Fibroblast of lung (primary cell): ENCODE data around the gene ICA1. TPM values are rescaled to one million over a fixed set of nuclear protein-coding genes. Genes with fewer than 3 reads are reported as not detected.

ENCODE experiments used
- DNase-seq, 2 donors: peaks; one replicate each; pipeline versions ENCODE4 v3.0.0 to v3.0.0-alpha.2; 2010; ENCODE audit warnings: low read depth in 2 of 2
- H2AFZ ChIP-seq: 2 replicates; pipeline ENCODE4 v1.5.1; 2012; ENCODE audit warnings: low read length, control low read depth, inconsistent platforms
- H3K27ac ChIP-seq: 2 replicates; pipeline ENCODE4 v1.5.1; 2011; ENCODE audit warnings: low read length, control low read depth; ENCODE audit not compliant: insufficient read depth
- H3K27me3 ChIP-seq: 2 replicates; pipeline ENCODE4 v1.5.1; 2011; ENCODE audit warnings: mild to moderate bottlenecking, low read length; ENCODE audit not compliant: control insufficient read depth, insufficient read depth
- H3K36me3 ChIP-seq: 2 replicates; pipeline ENCODE4 v1.5.1; 2011; ENCODE audit warnings: low read length; ENCODE audit not compliant: control insufficient read depth, insufficient read depth
- H3K4me1 ChIP-seq: 2 replicates; pipeline ENCODE4 v1.5.1; 2011; ENCODE audit warnings: low read length; ENCODE audit not compliant: control insufficient read depth, insufficient read depth; ENCODE audit errors: extremely low read depth
- H3K4me2 ChIP-seq: 2 replicates; pipeline ENCODE4 v1.5.1; 2011; ENCODE audit warnings: low read length, control low read depth; ENCODE audit not compliant: insufficient read depth; ENCODE audit errors: extremely low read depth
- H3K4me3 ChIP-seq, 4 experiments: fragments of 200-600 bp in 1 of 4; sonication (generic) in 1 of 4; replicated peaks in 1 of 4; 2 replicates each; pipeline ENCODE4 v1.5.1; 2011 to 2016; ENCODE audit warnings: low read length in 4 of 4, low read depth in 3 of 4, mild to moderate bottlenecking in 3 of 4, control low read depth in 2 of 4, inconsistent platforms in 1 of 4, mixed read lengths in 1 of 4; ENCODE audit not compliant: insufficient read depth in 1 of 4; ENCODE audit errors: control extremely low read depth in 1 of 4
- H3K79me2 ChIP-seq: 2 replicates; pipeline ENCODE4 v1.5.1; 2012; ENCODE audit warnings: mild to moderate bottlenecking, low read length, inconsistent platforms; ENCODE audit not compliant: control insufficient read depth, insufficient read depth
- H3K9ac ChIP-seq: 2 replicates; pipeline ENCODE4 v1.5.1; 2011; ENCODE audit warnings: mild to moderate bottlenecking, low read length, control low read depth; ENCODE audit not compliant: insufficient read depth
- H3K9me3 ChIP-seq: 2 replicates; pipeline ENCODE4 v1.5.1; 2012; ENCODE audit warnings: low read depth, low read length; ENCODE audit not compliant: control insufficient read depth, insufficient read depth
- H4K20me1 ChIP-seq: 2 replicates; pipeline ENCODE4 v1.5.1; 2011; ENCODE audit warnings: low read length; ENCODE audit not compliant: control insufficient read depth, insufficient read depth; ENCODE audit errors: extremely low read depth
- CTCF ChIP-seq, 2 donors: IDR thresholded peaks in 1 of 2; conservative IDR thresholded peaks in 1 of 2; 1 replicate in 1 of 2; 2 replicates in 1 of 2; pipeline ENCODE4 v1.5.1; 2011 to 2012; ENCODE audit warnings: low read length in 2 of 2, control low read depth in 1 of 2, inconsistent platforms in 1 of 2, low read depth in 1 of 2, mild to moderate bottlenecking in 1 of 2
- EZH2 ChIP-seq: IDR thresholded peaks from 2 replicates; pipeline ENCODE4 v1.5.1; 2012; ENCODE audit warnings: low read length, control low read depth, mild to moderate bottlenecking; ENCODE audit errors: missing control alignments
- polyA plus RNA-seq, 2 donors: library from polyadenylated mRNA; depleted of rRNA in 1 of 2; stranded (reverse) in 1 of 2; unstranded in 1 of 2; fragments of >200 nt; gene quantifications; 2 replicates each; pipeline ENCODE4 v1.2.1, GENCODE V29; 2011 to 2012; ENCODE audit warnings: missing spikeins in 1 of 2
- total RNA-seq: library from RNA; depleted of rRNA; stranded (reverse); fragments of >200 nt; gene quantifications from 2 replicates; pipeline ENCODE4 v1.2.1, GENCODE V29; 2014

Gene ICA1
- total and polyA plus RNA-seq, 2 donors (not counting 1 experiment from before 2014, with no cell fraction given), result 0.17 TPM; not detected in 1

DNA sequence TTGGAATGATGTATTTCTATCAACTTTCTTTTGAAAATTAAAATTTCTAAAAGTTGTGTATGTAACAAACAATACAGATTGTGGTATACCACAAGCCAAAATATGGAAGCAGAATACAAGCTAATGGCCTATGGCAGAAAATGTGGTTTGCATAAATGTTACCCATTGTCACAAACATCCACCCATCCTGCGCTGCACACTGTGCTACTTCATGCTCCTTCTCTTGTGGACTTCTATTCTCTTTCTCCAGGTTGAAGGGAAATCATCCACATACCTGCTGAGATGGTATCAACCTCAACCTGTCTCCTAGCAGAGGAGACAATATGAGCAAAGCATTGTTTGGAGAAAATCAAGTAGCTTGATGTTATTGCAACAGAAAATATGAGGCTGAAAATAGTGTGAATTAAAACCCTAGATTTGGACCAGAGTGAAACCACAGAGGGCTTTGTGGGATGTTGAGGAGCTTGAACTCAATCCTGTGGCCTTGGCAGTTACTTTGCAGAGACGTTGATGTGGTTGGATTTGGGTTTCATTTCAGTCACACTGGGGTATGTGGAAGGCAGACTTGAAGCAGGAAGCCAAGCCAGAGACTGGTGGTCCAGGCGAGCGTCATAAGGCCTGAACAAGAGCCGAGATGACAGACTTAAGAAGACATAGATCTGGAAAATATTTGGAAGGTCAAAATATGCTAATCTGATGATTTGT is 63.8 kb downstream of the ICA1 start:
- no peak overlapping the region for H3K27ac ChIP-seq
- no peaks in the 10 kb centered on the region for H3K4me1 ChIP-seq
- H3K9me3 ChIP-seq, result no peaks in the 10 kb centered on the region
- H3K36me3 ChIP-seq, result no peaks in the 10 kb centered on the region
- TF ChIP-seq EZH2 (no peak), CTCF (conservative IDR thresholded peaks at IDR 0.05 in 1 of 2, IDR thresholded peaks at IDR 0.05 in 1 of 2; ENCODE audit: low read depth in 1 of 2, low read length in 2 of 2) (no peak)
- no peak overlapping the region for H3K4me2 ChIP-seq
- H3K27me3 ChIP-seq, result no peaks in the 10 kb centered on the region
- H4K20me1 ChIP-seq, result no peaks in the 10 kb centered on the region
- no peak overlapping the region for H2AFZ ChIP-seq
- no peaks in the 10 kb centered on the region for H3K79me2 ChIP-seq
- no peak for DNase-seq
- H3K9ac ChIP-seq, result no peak overlapping the region
- no peak overlapping the region for H3K4me3 ChIP-seq

GRCh38 chr7:8192897-8193296 is 69.1 kb downstream of the ICA1 start:
- H3K79me2 ChIP-seq, result no peaks in the 10 kb centered on the region

More at GRCh38 chr7:8192897-8193296, 69.1 kb downstream of the ICA1 start:
- no peak overlapping the region for H3K4me3 ChIP-seq
- TF ChIP-seq CTCF (conservative IDR thresholded peaks at IDR 0.05 in 1 of 2, IDR thresholded peaks at IDR 0.05 in 1 of 2; ENCODE audit: low read depth in 1 of 2, low read length in 2 of 2) (no peak), EZH2 (no peak)
- no peaks in the 10 kb centered on the region for H3K27me3 ChIP-seq
- H2AFZ ChIP-seq, result no peak overlapping the region
- no peaks in the 10 kb centered on the region for H3K36me3 ChIP-seq
- no peaks in the 10 kb centered on the region for H3K4me1 ChIP-seq
- no peak for DNase-seq
- H3K27ac ChIP-seq, result no peak overlapping the region
- no peaks in the 10 kb centered on the region for H3K9me3 ChIP-seq
- no peak overlapping the region for H3K4me2 ChIP-seq
- no peak overlapping the region for H3K9ac ChIP-seq
- no peaks in the 10 kb centered on the region for H4K20me1 ChIP-seq
